GM21360 (cell line): ENCODE results near the gene SUPT3H.
"Not testable (repeated sequence)": the region's sequence is repeated elsewhere in the genome, so short reads cannot be mapped to it uniquely, and the experiment has no call there.

Source experiments
- ATAC-seq: cut with Tn5 transposase; IDR thresholded peaks from one replicate; pipeline ENCODE4 v1.9.1; 2021; ENCODE audit warnings: mild to moderate bottlenecking, moderate library complexity; ENCODE audit not compliant: unreplicated experiment

The SUPT3H gene

GRCh38 chr6:45075246-45075645, 302.5 kb downstream of the SUPT3H start:
- ATAC-seq = no peak

GRCh38 chr6:45074439-45074838, 303.3 kb downstream of the SUPT3H start:
- no peak for ATAC-seq

GRCh38 chr6:45073771-45074170, 304.0 kb downstream of the SUPT3H start:
- ATAC-seq = no peak

- no peak for ATAC-seq
These were observed 305.1 kb downstream of the SUPT3H start for GRCh38 chr6:45072673-45073072.

- no peak for ATAC-seq
These were observed 305.7 kb downstream of the SUPT3H start for GRCh38 chr6:45072016-45072415.

- ATAC-seq = no peak
These were observed 308.6 kb downstream of the SUPT3H start for GRCh38 chr6:45069091-45069490.

- ATAC-seq = not testable (repeated sequence)
These were observed 310.3 kb downstream of the SUPT3H start for GRCh38 chr6:45067446-45067845.

- not testable (repeated sequence) for ATAC-seq
These were observed 315.1 kb downstream of the SUPT3H start for GRCh38 chr6:45062659-45063058.

- ATAC-seq = no peak
These were observed 320.0 kb downstream of the SUPT3H start for GRCh38 chr6:45057711-45058110.

GRCh38 chr6:45054610-45055009, 323.1 kb downstream of the SUPT3H start:
- ATAC-seq = no peak

GRCh38 chr6:45052325-45052724, 325.4 kb downstream of the SUPT3H start:
- ATAC-seq = no peak

GRCh38 chr6:45049188-45049843, 328.4 kb downstream of the SUPT3H start:
- ATAC-seq = no peak

- ATAC-seq = no peak
These were observed 330.2 kb downstream of the SUPT3H start for GRCh38 chr6:45047573-45047972.

GRCh38 chr6:45045253-45045601, 332.5 kb downstream of the SUPT3H start:
- no peak for ATAC-seq

GRCh38 chr6:45044510-45045252, 333.1 kb downstream of the SUPT3H start:
- no peak for ATAC-seq

- ATAC-seq = no peak
These were observed 333.6 kb downstream of the SUPT3H start for GRCh38 chr6:45044086-45044485.

GRCh38 chr6:45042673-45043072, 335.1 kb downstream of the SUPT3H start:
- not testable (repeated sequence) for ATAC-seq

GRCh38 chr6:45038226-45038625, 339.5 kb downstream of the SUPT3H start:
- ATAC-seq = no peak

- no peak for ATAC-seq
These were observed 341.6 kb downstream of the SUPT3H start for GRCh38 chr6:45036103-45036502.

GRCh38 chr6:45032426-45032825, 345.3 kb downstream of the SUPT3H start:
- no peak for ATAC-seq

GRCh38 chr6:45031601-45032000, 346.1 kb downstream of the SUPT3H start:
- no peak for ATAC-seq

GRCh38 chr6:45027126-45027525, 350.6 kb downstream of the SUPT3H start:
- no peak for ATAC-seq
